HG03025 (cell line): ENCODE data around the gene RNASEH2A.

Experiments used
- ATAC-seq: cut with Tn5 transposase; IDR thresholded peaks from one replicate; pipeline ENCODE4 v1.9.1; 2021; ENCODE audit warnings: mild to moderate bottlenecking, moderate library complexity; ENCODE audit not compliant: unreplicated experiment, low FRiP score

Gene RNASEH2A

GRCh38 chr19:12806242-12807081, at the start of gene RNASEH2A:
Gene RNASEH2A, plus strand, starts transcription at chr19:12806584. Its CDS starts 90 bp downstream, at chr19:12806674.
- ATAC-seq, result no peak

GRCh38 chr19:12757544-12758274, 48.7 kb upstream of the RNASEH2A start:
- no peak for ATAC-seq

- no peak for ATAC-seq
Observed at GRCh38 chr19:12759686-12760085, 46.7 kb upstream of the RNASEH2A start.

- no peak for ATAC-seq
Observed at GRCh38 chr19:12763100-12763499, 43.3 kb upstream of the RNASEH2A start.

- ATAC-seq, result no peak
Observed at GRCh38 chr19:12764698-12765097, 41.7 kb upstream of the RNASEH2A start.

GRCh38 chr19:12766051-12766521, 40.3 kb upstream of the RNASEH2A start:
- no peak for ATAC-seq

- no peak for ATAC-seq
Observed at GRCh38 chr19:12767150-12767549, 39.2 kb upstream of the RNASEH2A start.

- ATAC-seq, result no peak
Observed at GRCh38 chr19:12767666-12768065, 38.7 kb upstream of the RNASEH2A start.

GRCh38 chr19:12769689-12770088, 36.7 kb upstream of the RNASEH2A start:
- no peak for ATAC-seq

- no peak for ATAC-seq
Observed at GRCh38 chr19:12770922-12771321, 35.5 kb upstream of the RNASEH2A start.

GRCh38 chr19:12772323-12772722, 34.1 kb upstream of the RNASEH2A start:
- ATAC-seq, result no peak

- no peak for ATAC-seq
Observed at GRCh38 chr19:12773571-12773970, 32.8 kb upstream of the RNASEH2A start.

GRCh38 chr19:12774588-12775555, 31.5 kb upstream of the RNASEH2A start, which contains the start of gene HOOK2:
Gene HOOK2, minus strand, starts transcription at chr19:12775552. Its CDS starts 103 bp downstream, at chr19:12775449.
- ATAC-seq, result no peak

GRCh38 chr19:12777217-12778016, 29.0 kb upstream of the RNASEH2A start:
- no peak for ATAC-seq

- no peak for ATAC-seq
Observed at GRCh38 chr19:12778017-12778904, 28.1 kb upstream of the RNASEH2A start.

GRCh38 chr19:12778905-12779161, 27.6 kb upstream of the RNASEH2A start:
- no peak for ATAC-seq

GRCh38 chr19:12779162-12779993, 27.0 kb upstream of the RNASEH2A start:
- no peak for ATAC-seq

GRCh38 chr19:12782174-12782423, 24.3 kb upstream of the RNASEH2A start:
- no peak for ATAC-seq
